Epidermal melanocyte (primary cell): Measurements from ENCODE around the gene NPIPA7.
"Not testable (repeated sequence)": the region's sequence is repeated elsewhere in the genome, so short reads cannot be mapped to it uniquely, and the experiment has no call there.

Experiments used
- DNase-seq: peaks from one replicate; pipeline ENCODE4 v3.0.0; 2011; ENCODE audit warnings: low spot score; ENCODE audit not compliant: insufficient read length

The NPIPA7 gene

DNA sequence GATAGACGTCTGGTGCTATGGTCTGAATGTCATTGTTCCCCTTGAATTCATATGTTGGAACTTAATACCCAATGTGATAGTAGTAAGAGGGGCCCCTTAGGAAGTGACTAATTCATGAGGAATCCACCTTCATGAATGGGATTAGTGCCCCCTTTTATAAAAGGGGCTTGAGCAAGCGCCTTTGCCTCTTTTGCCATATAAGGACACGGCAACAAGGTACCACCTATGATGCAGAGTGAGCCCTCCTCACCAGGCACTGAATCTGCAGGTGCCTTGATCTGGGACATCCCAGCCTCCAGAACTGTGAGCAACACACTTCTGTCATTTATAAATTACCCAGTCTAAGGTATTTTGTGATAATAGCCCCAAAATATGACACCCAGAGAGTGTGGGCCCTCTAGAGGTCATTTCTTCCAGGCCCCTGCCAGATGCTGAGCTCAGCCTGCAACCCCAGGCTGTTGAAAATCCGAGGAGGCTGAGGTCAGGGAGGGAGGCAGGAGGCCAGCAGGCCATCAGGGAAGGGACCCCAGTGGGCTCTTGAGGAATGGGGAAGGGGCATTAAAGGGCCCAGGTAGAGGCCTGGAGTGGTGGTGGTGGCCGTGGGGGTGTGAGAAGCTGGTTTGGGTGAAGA lies 39.1 kb downstream of the NPIPA7 start:
- not testable (repeated sequence) for DNase-seq

DNA sequence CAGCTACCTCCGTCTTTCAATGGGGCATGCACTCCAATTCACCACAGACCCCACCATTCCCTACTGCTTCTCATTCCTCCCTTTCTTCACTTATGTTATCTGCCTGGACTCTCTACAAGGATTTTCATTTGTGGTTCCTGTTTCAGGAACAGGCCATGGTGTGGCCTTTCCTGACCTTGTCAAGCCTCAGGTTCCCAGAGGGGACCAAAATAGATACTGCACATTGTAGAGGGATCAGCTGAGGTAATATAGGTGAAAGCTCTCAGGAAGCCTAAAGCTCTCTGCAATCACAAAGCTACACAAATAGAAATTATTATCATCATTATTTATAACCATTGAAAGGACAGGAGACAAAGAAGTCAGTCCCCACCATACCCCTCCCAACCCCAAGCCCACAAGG lies 41.6 kb downstream of the NPIPA7 start:
- not testable (repeated sequence) for DNase-seq

DNA sequence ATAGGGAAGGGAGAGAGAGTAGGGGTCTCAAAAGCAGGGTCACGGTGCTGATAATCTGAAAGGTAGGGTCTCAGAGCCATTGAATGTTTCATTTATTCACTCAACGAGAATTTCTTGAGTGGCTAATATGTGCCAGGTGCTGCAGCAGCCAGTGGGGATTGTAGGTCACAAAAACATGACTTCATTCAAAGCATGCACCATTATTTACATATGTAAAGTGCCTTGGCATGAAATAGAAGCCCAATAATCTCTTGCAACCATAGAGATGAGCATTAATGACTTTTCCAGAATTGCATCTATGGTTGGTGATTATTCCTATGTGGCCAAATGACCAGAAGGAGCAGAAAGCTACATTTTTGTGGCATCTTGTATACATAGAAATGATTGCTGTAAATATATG lies 46.2 kb downstream of the NPIPA7 start:
- DNase-seq, result not testable (repeated sequence)

DNA sequence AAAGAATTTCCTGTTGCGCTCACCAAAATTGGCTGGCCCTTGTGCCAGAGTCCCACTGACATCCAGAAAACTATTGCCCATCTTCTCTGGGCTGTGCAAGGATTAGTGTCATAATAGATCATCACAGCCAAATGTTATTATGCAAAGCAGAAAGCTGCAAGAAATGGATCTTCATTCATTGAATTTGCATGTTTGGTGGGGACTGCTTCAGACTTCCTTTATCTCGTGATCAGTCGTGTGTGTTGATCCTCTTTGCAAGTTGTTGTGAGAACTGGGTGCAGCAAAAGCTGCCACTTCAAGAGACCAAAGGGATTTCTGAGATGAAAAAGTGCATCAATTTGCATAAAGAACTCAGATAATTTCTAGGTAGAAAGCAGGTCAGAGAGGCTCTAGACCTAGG lies 52.2 kb downstream of the NPIPA7 start:
- DNase-seq, result not testable (repeated sequence)

DNA sequence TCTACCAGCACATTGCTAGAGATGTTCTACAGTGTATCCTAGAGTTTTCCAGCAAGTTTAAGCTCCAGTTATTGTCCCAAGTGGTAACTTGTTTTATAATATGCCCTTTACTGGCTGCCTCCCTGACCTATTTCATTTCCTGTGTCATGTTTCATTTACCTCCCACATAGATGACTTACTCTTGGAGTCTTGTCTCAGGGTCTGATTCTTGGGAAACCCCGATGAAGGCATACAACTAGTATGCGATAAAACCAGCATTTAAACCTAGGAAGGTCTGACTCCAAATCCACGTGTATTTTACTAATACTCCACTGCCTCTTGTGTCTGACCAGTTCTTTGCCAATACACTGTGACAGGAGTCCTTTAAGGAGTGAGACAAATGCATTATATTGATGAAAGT lies 55.8 kb downstream of the NPIPA7 start:
- DNase-seq, result not testable (repeated sequence)

DNA sequence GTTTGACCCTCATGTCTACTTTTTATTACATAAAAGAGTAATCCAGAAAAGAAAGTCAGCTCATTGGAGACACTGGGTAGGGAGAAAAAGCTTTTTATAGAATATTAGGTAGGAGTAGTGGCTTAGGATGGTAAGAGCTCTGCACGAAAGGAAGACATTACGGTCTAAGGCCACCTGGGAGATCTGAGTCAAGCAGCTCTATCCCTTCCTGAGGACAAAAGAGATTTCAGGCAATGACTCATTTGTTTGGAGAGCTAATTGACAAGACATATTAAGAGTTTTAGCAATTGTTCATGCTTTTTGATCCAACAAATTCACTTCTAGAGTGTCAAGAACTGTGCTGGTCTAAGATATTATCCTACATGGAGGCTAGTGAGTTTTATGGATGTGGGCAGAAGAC lies 62.5 kb downstream of the NPIPA7 start:
- not testable (repeated sequence) for DNase-seq
